Loucy (cell line): ENCODE measurements around the gene SPRR2A.
"Not testable (repeated sequence)": the region's sequence is repeated elsewhere in the genome, so short reads cannot be mapped to it uniquely, and the experiment has no call there.

Experiments used
- H2AFZ ChIP-seq: fragments of 200-600 bp; sonication (generic); 2 replicates; pipeline ENCODE4 v1.6.0; 2016; ENCODE audit warnings: antibody characterized with exemption, mild to moderate bottlenecking, low read length, moderate library complexity
- H3F3A ChIP-seq: fragments of 200-600 bp; 2 replicates; pipeline ENCODE4 v1.6.0; 2016; ENCODE audit warnings: antibody characterized with exemption, low read depth, mild to moderate bottlenecking
- H3K27me3 ChIP-seq: fragments of 200-600 bp; sonication (generic); 2 replicates; pipeline ENCODE4 v1.6.1; 2014; ENCODE audit warnings: low read length, mild to moderate bottlenecking; ENCODE audit not compliant: insufficient read depth, poor library complexity, severe bottlenecking
- H3K36me3 ChIP-seq: fragments of 200-600 bp; sonication (generic); 2 replicates; pipeline ENCODE4 v1.6.1; 2016; ENCODE audit warnings: low read length; ENCODE audit not compliant: insufficient read depth
- H3K4me1 ChIP-seq: fragments of 200-600 bp; sonication (generic); 2 replicates; pipeline ENCODE4 v1.5.1; 2014; ENCODE audit warnings: low read length, mild to moderate bottlenecking; ENCODE audit not compliant: insufficient read depth, poor library complexity, severe bottlenecking
- H3K4me2 ChIP-seq: fragments of 200-600 bp; sonication (generic); 2 replicates; pipeline ENCODE4 v1.6.0; 2014; ENCODE audit warnings: antibody characterized with exemption, low read length, low read depth, mild to moderate bottlenecking; ENCODE audit not compliant: poor library complexity, severe bottlenecking
- H3K4me3 ChIP-seq: fragments of 200-600 bp; sonication (generic); 2 replicates; pipeline ENCODE4 v1.5.1; 2014; ENCODE audit warnings: low read length, mild to moderate bottlenecking, mixed read lengths; ENCODE audit not compliant: poor library complexity, severe bottlenecking
- H3K79me2 ChIP-seq: fragments of 200-600 bp; sonication (generic); 2 replicates; pipeline ENCODE4 v1.6.1; 2014; ENCODE audit warnings: low read length; ENCODE audit not compliant: insufficient read depth
- H3K9ac ChIP-seq: fragments of 200-600 bp; sonication (generic); 2 replicates; pipeline ENCODE4 v1.6.0; 2014; ENCODE audit warnings: mild to moderate bottlenecking, low read depth, low read length, moderate library complexity; ENCODE audit not compliant: poor library complexity, severe bottlenecking
- H3K9me2 ChIP-seq: fragments of 200-600 bp; sonication (generic); replicated peaks from 2 replicates; pipeline ENCODE4 v1.6.1; 2016; ENCODE audit warnings: low read depth, low read length, mixed read lengths
- H3K9me3 ChIP-seq: fragments of 200-600 bp; sonication (generic); 2 replicates; pipeline ENCODE4 v1.6.1; 2014; ENCODE audit warnings: mild to moderate bottlenecking, antibody characterized with exemption, low read length, low read depth; ENCODE audit not compliant: insufficient read depth
- H4K20me1 ChIP-seq: fragments of 200-600 bp; sonication (generic); 2 replicates; pipeline ENCODE4 v1.6.0; 2014; ENCODE audit warnings: antibody characterized with exemption, low read length, mild to moderate bottlenecking; ENCODE audit not compliant: insufficient read depth, poor library complexity, severe bottlenecking
- EZH2phosphoT487 ChIP-seq: fragments of 200-600 bp; IDR thresholded peaks from 2 replicates; pipeline ENCODE4 v1.6.1; 2018; ENCODE audit warnings: antibody characterized with exemption, mild to moderate bottlenecking, moderate library complexity, borderline replicate concordance
- TF ChIP-seq, protein P1 (sequence below): fragments of 200-600 bp; sonication (generic); conservative IDR thresholded peaks from 2 replicates; pipeline ENCODE4 v1.5.1; 2014; ENCODE audit warnings: mild to moderate bottlenecking, antibody characterized with exemption, low read length

SPRR2A gene

DNA sequence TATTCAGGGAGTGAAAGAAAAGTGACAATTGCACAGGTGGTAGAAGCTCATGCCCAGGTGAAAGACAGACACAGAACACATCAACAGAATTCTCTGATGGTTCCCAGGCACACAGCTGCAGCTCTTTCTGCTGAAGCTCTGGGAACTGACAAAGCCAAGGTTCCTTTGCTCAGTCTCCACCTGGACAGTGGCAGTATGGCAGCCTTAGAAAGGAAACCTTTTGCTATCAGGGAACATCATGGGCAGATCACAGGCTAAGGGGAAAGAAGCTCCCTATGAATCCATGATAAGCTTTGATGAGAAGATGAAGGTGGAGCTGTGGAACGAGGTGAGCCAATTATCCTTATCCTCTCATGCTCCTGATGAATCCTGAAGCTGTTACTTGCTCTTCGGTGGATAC lies 12.9 kb upstream of the SPRR2A start:
- Histone ChIP-seq H3K27me3 (no peaks in the 10 kb centered on the region), H3K4me2 (no peak overlapping the region), H3K4me3 (no peak overlapping the region), H4K20me1 (no peaks in the 10 kb centered on the region), H2AFZ (no peak overlapping the region), H3K36me3 (no peaks in the 10 kb centered on the region), H3K9ac (no peak overlapping the region), H3K4me1 (no peaks in the 10 kb centered on the region), H3K9me3 (no peaks in the 10 kb centered on the region), H3F3A (no peaks in the 10 kb centered on the region), H3K9me2 (no peaks in the 10 kb centered on the region), H3K79me2 (no peaks in the 10 kb centered on the region)
- TF ChIP-seq, protein P1, sequence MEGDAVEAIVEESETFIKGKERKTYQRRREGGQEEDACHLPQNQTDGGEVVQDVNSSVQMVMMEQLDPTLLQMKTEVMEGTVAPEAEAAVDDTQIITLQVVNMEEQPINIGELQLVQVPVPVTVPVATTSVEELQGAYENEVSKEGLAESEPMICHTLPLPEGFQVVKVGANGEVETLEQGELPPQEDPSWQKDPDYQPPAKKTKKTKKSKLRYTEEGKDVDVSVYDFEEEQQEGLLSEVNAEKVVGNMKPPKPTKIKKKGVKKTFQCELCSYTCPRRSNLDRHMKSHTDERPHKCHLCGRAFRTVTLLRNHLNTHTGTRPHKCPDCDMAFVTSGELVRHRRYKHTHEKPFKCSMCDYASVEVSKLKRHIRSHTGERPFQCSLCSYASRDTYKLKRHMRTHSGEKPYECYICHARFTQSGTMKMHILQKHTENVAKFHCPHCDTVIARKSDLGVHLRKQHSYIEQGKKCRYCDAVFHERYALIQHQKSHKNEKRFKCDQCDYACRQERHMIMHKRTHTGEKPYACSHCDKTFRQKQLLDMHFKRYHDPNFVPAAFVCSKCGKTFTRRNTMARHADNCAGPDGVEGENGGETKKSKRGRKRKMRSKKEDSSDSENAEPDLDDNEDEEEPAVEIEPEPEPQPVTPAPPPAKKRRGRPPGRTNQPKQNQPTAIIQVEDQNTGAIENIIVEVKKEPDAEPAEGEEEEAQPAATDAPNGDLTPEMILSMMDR, result no peak
- no peak for TF ChIP-seq EZH2phosphoT487

DNA sequence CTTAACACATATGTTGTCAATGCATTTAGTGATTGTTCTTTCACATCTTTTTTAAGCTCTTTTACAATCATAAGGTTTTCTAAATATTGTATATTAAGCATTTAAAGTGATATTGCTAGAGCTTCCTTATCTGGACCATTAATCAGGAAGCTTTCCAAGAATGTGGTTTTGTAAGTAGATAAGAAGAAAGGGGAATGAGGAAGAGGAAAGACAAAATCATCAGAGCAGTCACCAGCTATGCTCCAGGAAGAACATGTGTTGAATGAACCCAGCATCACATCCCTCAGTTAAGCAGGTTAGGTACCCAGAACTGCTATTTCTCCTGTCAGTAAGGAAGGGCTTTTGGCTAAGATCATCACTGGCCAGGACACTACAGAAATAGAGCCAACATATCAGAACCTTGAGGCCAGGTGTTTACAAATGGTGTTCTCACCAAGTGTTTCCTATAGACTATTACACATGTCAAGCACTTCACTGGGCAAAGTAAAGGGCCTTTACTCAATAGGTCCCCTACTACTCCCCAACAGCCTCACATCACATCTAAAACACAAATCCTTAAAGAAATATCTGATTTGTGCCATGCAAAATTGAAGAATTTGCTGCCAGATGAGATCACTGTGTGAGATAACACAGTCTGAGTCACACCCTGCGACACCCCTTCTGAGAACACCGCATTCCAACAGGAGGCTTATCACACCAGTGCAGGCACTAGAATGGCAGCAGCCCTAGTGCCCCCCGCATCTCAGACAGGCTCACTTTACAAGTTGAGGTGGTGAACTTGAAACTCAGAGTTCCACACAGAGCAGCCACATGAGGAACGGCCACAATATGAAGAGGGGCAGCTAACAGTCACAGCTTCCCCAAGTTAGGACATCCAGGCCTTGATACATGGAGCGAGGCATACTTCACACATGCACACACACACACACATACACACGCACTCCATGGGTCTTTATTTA lies 1.8 kb upstream of the SPRR2A start:
- Histone ChIP-seq H3K36me3 (no peaks in the 10 kb centered on the region), H2AFZ (no peak overlapping the region), H3K4me1 (no peaks in the 10 kb centered on the region), H3K79me2 (no peaks in the 10 kb centered on the region), H3K4me3 (no peak overlapping the region), H3F3A (no peaks in the 10 kb centered on the region), H3K27me3 (no peaks in the 10 kb centered on the region), H3K4me2 (no peak overlapping the region), H3K9me2 (no peaks in the 10 kb centered on the region), H4K20me1 (no peaks in the 10 kb centered on the region), H3K9me3 (no peaks in the 10 kb centered on the region), H3K9ac (no peak overlapping the region)
- TF ChIP-seq, protein P1, result no peak
- no peak for TF ChIP-seq EZH2phosphoT487

DNA sequence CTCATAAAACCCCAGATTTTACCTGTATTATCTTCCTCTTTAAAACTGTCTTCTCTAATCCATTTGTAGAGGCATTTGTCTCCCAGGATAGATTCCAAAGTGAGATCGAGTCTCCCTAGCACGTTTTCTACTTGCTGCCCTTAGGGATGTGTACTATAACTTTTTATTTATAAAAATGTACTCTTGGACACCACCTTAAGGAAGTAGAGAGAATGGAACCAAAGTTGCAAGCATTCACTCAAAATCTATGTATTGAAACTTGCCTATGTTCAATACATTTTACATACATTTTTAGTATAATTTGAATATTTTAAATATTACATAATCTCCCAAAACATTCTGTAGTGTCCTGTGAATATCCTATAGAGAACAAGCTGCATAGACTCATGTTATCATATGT lies 842 bp upstream of the SPRR2A start:
- Histone ChIP-seq H2AFZ (no peak overlapping the region), H3K27me3 (no peaks in the 10 kb centered on the region), H3K9me3 (no peaks in the 10 kb centered on the region), H3K9me2 (no peaks in the 10 kb centered on the region), H3K36me3 (no peaks in the 10 kb centered on the region), H3K4me2 (no peak overlapping the region), H3K4me3 (no peak overlapping the region), H3K4me1 (no peaks in the 10 kb centered on the region), H3K79me2 (no peaks in the 10 kb centered on the region), H4K20me1 (no peaks in the 10 kb centered on the region), H3K9ac (no peak overlapping the region), H3F3A (no peaks in the 10 kb centered on the region)
- TF ChIP-seq, protein P1, result 0 out of 2 replicates have a peak, but pooled peaks have one; percentile 15
- TF ChIP-seq EZH2phosphoT487, result no peak

DNA sequence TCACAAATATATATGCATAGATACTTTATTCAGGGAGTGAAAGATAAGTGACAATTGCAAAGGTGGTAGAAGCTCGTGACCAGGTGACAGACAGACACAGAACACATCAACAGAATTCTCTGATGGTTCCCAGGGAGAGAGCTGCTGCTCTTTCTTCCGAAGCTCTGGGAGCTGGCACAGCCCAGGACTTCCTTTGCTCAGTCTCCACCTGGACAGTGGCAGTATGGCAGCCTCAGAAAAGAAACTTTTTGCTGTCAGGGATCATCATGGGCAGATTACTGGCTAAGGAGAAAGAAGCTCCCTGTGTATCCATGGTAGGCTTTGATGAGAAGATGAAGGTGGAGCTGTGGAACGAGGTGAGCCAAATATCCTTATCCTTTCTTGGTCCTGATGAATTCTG lies 1.2 kb downstream of the SPRR2A start:
- H3K36me3 ChIP-seq, H3K9ac ChIP-seq, H3K4me2 ChIP-seq, H3K4me3 ChIP-seq, H3K4me1 ChIP-seq, H3K9me2 ChIP-seq, H3F3A ChIP-seq, H3K9me3 ChIP-seq, H3K79me2 ChIP-seq, H4K20me1 ChIP-seq, H3K27me3 ChIP-seq, H2AFZ ChIP-seq: not testable (repeated sequence)
